DMS79 (cell line): Measurements from ENCODE around the gene ZBTB21.

Experiments used
- DNase-seq: peaks from one replicate; lab custom pipeline; 2025; lab: John Stamatoyannopoulos, UW

Gene ZBTB21

GRCh38 chr21:42039911-42040351 is 29.8 kb upstream of the ZBTB21 start:
- no peak for DNase-seq

GRCh38 chr21:42039470-42039901 is 29.3 kb upstream of the ZBTB21 start:
- no peak for DNase-seq

DNA sequence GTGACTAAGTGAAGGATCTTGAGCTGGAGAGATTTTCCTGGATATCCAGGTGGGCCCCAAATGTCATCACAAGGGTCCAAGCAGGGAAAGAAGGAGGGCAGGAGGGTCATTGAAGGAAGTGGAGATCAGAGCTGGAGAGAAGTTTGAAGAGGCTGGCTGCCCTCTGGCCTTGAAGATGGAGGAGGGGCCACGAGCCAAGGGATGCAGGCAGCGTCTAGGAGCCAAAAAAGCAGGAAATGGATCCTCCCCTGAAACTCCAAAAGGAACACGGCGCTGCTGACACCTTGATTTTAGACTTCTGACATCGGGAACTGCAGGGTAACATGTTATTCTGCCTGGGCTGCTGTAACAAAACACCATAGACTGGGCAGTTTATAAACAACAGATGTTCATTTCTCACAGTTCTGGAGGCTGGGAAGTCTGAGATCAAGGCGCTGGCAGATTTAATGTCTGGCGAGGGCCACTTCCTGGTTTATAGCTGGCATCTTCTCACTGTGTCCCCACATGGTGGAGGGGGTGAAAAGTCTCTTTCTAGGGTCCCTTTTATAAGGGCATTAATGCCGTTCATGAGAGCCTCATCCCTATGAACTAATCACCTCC is 28.8 kb upstream of the ZBTB21 start:
- no peak for DNase-seq

- DNase-seq, result no peak
Measured at GRCh38 chr21:42038393-42038792, 28.2 kb upstream of the ZBTB21 start.

DNA sequence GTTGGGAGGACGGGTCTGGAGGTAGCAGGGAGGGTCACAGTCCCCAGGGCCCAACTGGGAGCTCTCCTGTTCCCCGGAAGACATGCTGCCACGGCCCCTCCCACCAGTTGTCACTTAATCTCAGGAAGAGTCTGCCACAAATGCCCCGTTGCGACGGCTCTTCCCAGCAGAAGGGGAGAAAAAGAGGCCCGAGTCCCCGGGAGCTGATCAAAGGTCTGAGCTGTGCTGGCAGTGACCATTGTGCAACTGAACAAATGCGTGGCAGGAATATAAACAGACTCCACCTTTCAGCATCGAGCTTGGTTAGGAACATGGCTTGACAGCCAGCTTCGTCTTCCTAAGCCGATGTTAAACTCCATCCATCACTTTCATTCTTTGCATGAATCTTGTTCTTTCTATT is 27.8 kb upstream of the ZBTB21 start:
- no peak for DNase-seq

DNA sequence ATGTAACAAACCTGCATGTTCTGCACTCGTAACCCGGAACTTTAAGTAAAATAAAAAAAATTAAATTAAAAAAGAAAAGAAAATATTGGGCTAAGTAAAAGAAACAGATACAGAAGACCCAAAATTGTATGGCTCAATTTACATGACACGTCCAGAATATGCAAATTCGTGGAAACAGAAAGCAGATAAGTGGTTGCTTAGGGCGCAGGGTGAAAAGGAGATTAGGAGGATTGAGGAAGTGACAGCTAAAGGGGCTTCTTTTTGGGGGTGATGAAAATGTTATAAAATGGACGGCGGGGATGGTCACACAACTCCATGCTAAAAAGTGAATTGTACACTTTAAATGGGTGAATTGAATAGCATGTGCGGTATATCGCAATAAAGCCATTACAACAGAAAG is 27.4 kb upstream of the ZBTB21 start:
- no peak for DNase-seq

- DNase-seq, result no peak
Measured at GRCh38 chr21:42036313-42036712, 26.2 kb upstream of the ZBTB21 start.

- DNase-seq, result no peak
Measured at GRCh38 chr21:42032968-42033367, 22.8 kb upstream of the ZBTB21 start.

- DNase-seq, result no peak
Measured at GRCh38 chr21:42032266-42032665, 22.1 kb upstream of the ZBTB21 start.

- peak; percentile 6 for DNase-seq
Measured at GRCh38 chr21:42031816-42032215, 21.7 kb upstream of the ZBTB21 start.

- no peak for DNase-seq
Measured at GRCh38 chr21:42031241-42031640, 21.1 kb upstream of the ZBTB21 start.

- no peak for DNase-seq
Measured at GRCh38 chr21:42030311-42030710, 20.2 kb upstream of the ZBTB21 start.

- no peak for DNase-seq
Measured at GRCh38 chr21:42028766-42029425, 18.7 kb upstream of the ZBTB21 start.

- no peak for DNase-seq
Measured at GRCh38 chr21:42027822-42028765, 17.9 kb upstream of the ZBTB21 start.

- no peak for DNase-seq
Measured at GRCh38 chr21:42027085-42027821, 17.1 kb upstream of the ZBTB21 start.

DNA sequence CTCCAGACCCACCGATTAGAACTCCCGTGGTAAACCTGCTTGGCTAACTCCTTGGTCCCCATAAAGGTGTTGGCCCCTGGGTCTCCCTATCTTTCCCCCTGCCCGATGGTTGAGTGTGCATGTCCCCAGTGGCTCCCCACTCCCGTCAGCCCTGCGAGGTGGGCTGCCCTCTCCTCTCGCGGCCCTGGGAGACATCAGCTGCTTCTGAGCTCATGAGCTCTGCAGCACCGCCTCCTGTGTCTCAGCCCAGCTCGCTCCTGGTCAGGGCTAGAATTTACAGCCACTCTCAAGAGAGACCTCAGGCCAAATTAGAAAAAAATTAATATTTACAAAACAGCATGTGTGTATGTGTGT is 15.9 kb upstream of the ZBTB21 start:
- DNase-seq, result no peak

GRCh38 chr21:42025376-42026081 is 15.4 kb upstream of the ZBTB21 start:
- no peak for DNase-seq

DNA sequence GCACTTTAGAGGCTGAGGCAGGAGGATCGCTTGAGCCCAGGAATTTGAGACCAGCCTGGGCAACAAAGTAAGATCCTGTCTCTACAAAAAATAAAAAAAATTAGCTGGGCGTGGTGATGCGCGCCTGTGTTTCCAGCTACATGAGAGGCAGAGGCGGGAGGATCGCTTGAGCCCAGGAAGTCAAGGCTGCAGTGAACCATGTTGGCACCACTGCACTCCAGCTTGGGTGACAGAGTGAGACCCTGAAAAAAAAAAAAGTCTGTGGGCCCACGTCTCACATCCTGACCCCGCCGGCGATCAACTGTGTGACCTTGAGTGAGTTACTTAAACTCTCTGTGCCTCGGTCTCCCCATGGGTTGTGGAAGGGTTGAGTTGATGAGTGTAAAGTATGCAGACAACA is 12.7 kb upstream of the ZBTB21 start:
- no peak for DNase-seq

DNA sequence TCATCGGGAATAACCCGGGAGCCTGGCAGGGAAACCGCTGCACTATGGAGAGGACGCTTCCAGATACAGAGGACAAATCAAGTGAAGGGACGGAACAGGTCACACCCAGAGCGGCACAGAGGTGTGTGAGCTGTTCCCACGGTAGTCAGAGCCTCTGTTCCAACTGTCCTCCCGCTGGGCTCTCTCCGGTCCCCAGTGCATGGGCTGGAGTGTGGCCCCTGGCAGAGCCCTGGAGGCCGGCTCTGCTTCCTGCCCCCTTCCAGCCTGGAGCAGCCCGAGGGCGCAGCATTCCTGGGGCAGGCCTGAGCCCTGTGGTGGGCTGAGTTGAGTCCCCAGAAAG is 11.9 kb upstream of the ZBTB21 start:
- no peak for DNase-seq

- DNase-seq, result peak; percentile 34
Measured at GRCh38 chr21:42021371-42022090, 11.4 kb upstream of the ZBTB21 start.

DNA sequence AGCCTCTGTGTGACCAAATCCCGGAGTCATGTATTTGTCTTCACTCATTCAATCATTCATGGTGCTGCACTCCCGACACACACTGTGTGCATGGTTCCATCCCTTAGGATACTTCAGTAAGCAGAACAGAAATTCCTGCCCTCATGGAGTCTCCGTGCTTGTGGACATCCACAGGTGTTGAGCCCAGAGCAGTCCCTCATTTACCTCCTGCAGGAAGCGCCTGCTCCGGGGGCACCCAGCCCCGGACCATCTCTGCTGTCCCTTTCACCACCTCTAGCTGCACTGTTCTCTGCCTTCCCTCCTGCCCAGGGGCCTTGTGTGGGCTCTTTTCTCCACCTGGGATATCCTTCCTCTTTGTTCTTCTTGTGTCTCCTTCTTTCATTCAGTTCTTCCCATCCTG is 9.5 kb upstream of the ZBTB21 start:
- DNase-seq, result no peak
